Subcutaneous abdominal adipose tissue (tissue), 5 donors: ENCODE measurements around the gene TSR1.

Source experiments
- H3K27ac ChIP-seq: one replicate; pipeline ENCODE4 v1.7.0; 2013; ENCODE audit warnings: low read depth, mild to moderate bottlenecking, inconsistent platforms, low read length, moderate library complexity
- H3K27me3 ChIP-seq, 5 donors: one replicate each; pipeline ENCODE4 v1.7.0; 2013; ENCODE audit warnings: low read length in 5 of 5, inconsistent platforms in 1 of 5; ENCODE audit not compliant: control insufficient read depth in 5 of 5, insufficient read depth in 4 of 5
- H3K36me3 ChIP-seq, 5 donors: one replicate each; pipeline ENCODE4 v1.7.0; 2013; ENCODE audit warnings: low read length in 5 of 5; ENCODE audit not compliant: control insufficient read depth in 5 of 5, insufficient read depth in 5 of 5
- H3K4me1 ChIP-seq, 5 donors: one replicate each; pipeline ENCODE4 v1.7.0; 2013; ENCODE audit warnings: low read length in 5 of 5, mild to moderate bottlenecking in 3 of 5, moderate library complexity in 1 of 5; ENCODE audit not compliant: control insufficient read depth in 5 of 5, insufficient read depth in 5 of 5
- H3K4me3 ChIP-seq, 5 donors: one replicate each; pipeline ENCODE4 v1.7.0; 2013; ENCODE audit warnings: low read length in 5 of 5, low read depth in 1 of 5
- H3K9ac ChIP-seq, 5 donors: one replicate each; pipeline ENCODE4 v1.7.0; 2013; ENCODE audit warnings: low read length in 5 of 5, mild to moderate bottlenecking in 4 of 5, moderate library complexity in 3 of 5
- H3K9me3 ChIP-seq, 5 donors: one replicate each; pipeline ENCODE4 v1.7.0; 2013; ENCODE audit warnings: low read length in 5 of 5; ENCODE audit not compliant: control insufficient read depth in 5 of 5
- donor health status: healthy.
- donor health status: healthy.
- donor health status: healthy.
- donor health status: healthy.
- donor health status: healthy.

Gene TSR1

GRCh38 chr17:2336215-2336851 lies at the start of gene TSR1:
TSS of gene TSR1 (minus strand) at chr17:2336457. CDS start at chr17:2336427, 30 bp downstream.
- Histone ChIP-seq H3K27me3 (no peaks in the 10 kb centered on the region), H3K36me3 (peaks cover 28 to 40% (median 32%) of the 10 kb centered on the region in 5 donors), H3K27ac (peak within 1 kb of the TSS; percentile 76), H3K4me3 (peak within 1 kb of the TSS; percentile 88 to 98 (median 96)), H3K4me1 (peaks cover 0 to 27% (median 26%) of the 10 kb centered on the region in 5 donors), H3K9me3 (no peaks in the 10 kb centered on the region), H3K9ac (peak within 1 kb of the TSS; percentile 84 to 92 (median 89))

DNA sequence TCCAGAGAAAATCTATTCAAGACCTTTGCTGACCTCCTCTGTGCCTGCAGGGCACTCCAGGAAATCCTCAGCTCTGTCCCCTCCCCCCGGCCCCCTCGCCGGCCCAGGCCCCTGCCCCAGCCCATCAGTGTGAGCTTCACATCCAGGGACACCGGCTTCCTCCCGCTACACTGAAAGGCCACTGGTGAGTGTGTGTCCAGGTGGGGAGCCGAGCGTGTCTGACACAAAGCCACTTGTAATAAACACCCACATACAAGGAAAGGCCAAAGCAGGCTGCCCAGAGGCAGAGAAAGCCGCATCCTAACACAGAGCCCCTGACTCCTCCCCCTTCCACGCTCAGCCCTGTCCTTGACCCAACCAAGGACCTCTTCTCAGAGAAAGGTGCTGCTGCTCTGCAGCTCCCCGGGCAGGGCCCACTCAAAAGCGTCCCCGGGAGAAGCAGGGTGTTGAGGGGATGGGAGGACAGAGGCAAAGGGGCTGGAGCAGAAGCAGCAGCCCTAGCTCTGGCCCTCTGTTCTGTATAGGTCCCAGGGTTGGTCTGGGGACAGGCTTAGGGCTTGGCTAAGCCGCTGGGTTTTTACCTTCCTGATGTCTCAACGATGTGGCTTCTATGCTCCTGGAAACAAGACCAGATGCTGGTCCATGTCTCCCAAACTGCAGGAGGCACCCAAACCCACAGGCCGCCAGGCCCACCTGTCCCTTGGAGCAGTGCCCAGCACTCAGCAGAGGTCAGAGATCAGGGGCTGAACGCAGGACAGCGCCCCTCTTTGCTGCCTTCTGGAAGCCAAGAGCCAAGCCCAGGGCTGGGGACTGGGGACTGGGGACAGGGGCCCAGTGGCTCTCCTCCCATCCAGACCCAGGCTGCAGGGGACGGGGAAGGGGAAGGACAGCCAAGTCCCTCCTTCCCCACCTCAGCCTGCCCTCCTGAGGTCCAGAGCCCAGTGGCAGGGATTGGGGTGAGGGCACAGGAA lies 49.3 kb upstream of the TSR1 start:
- Histone ChIP-seq H3K4me1 (peaks cover 5 to 31% (median 27%) of the 10 kb centered on the region in 5 donors), H3K27ac (no peak overlapping the region), H3K9me3 (no peaks in the 10 kb centered on the region), H3K4me3 (no peak overlapping the region), H3K9ac (no peak overlapping the region), H3K27me3 (no peaks in the 10 kb centered on the region), H3K36me3 (peaks cover 0 to 50% (median 45%) of the 10 kb centered on the region in 5 donors)

DNA sequence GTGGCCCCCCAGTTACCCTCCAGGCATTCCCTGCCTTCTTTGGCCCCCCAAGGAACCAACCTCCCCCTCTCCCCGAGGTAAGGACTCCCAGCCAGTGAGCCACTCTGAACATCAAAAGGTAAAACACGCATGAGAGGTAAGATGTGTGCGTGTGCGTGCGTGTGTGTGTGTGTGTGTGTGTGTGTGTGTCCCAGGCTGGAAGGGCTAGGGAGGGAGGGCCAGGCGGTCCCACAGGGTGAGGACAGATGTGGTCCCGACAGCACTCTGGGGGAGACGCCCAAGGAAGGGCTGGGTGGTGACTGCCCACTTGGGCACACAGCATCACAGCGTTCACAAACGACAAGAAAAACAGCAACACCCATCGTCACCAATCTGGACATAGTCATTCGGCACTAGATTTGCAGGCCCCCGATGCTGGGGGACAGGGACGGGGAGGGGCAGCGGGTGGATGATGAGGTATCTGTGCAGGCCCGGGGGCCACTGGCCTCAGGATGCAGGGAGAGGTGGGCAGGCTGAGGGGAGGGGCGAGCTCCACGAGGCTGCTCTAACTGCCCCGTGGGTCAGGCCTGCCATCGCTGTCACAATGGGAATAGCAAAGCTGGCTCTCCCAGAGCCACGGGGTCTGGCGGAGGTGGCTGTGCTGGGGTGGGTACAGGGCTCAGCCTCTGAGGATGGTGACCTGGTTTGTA lies 48.3 kb upstream of the TSR1 start:
- Histone ChIP-seq H3K36me3 (peaks cover 0 to 60% (median 50%) of the 10 kb centered on the region in 5 donors), H3K4me1 (peaks cover 0 to 26% (median 20%) of the 10 kb centered on the region in 5 donors), H3K4me3 (no peak overlapping the region), H3K27ac (no peak overlapping the region), H3K9me3 (no peaks in the 10 kb centered on the region), H3K27me3 (no peaks in the 10 kb centered on the region), H3K9ac (no peak overlapping the region)

DNA sequence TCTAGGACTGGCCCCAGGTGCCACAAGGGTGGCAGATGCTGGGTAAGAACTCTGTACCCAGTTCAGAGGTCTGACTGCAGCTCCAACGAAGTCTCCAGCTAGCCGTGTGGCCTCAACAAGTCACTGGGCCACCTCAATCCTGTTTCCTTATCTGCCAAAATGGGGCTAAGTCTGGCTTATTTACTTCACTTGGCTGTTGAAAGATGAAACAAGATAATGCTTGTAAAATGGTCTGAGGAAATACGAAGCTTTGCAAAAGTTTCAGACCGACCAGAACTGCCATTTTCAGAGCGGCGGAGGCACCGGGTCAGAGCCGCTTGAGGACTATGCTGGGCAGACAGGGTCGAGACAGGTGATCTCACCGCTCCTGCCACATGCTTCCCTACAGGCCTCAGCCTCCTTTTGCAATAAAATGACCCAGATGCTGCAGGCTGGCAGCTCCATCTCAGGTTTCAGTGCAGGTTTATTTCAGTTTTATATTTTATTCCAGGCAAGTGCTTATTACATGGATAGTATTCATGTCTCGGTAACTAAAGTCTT lies 47.4 kb upstream of the TSR1 start:
- Histone ChIP-seq H3K27ac (peak overlapping the region; percentile 16), H3K27me3 (no peaks in the 10 kb centered on the region), H3K4me1 (peaks cover 0 to 26% (median 20%) of the 10 kb centered on the region in 5 donors), H3K9me3 (no peaks in the 10 kb centered on the region), H3K36me3 (peaks cover 0 to 65% (median 59%) of the 10 kb centered on the region in 5 donors), H3K4me3 (no peak overlapping the region), H3K9ac (no peak overlapping the region)

DNA sequence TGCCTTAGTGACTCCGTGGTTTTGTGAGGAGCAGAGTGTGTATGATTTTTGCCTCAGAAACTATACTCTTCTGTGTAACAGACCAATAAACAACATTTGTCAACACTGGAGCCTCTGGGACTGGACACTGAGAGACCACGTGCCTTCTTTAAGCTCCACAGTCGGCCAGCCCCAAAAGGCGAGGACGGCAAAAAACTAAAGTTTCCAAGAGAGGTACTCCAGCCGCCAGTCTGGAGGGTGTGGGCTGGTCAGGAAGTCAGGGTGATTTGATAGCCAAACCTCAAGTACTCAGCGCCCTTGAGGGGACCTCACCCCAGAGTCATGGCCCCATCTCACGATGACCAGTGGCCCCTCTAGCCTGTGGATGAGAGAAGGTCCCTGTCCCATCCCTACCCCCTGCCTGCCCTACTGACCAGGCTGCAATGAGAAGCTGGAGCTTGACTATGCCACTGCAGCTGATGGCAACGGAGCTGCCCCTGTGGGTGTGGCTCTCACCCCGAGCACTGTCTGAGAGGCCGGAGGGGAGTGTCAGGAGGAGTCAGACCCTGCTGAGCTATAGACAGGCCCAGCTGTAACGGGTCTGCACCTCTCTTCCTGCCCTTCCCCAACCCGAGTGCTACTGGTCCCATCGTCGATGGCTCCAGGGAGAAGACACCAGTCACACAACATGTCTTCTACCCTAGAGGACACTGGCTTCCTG lies 44.8 kb upstream of the TSR1 start:
- peaks cover 0 to 63% (median 52%) of the 10 kb centered on the region in 5 donors for H3K36me3 ChIP-seq
- H3K27ac ChIP-seq: no peak overlapping the region
- H3K9ac ChIP-seq: no peak overlapping the region
- H3K27me3 ChIP-seq: no peaks in the 10 kb centered on the region
- peaks cover 0 to 26% (median 20%) of the 10 kb centered on the region in 5 donors for H3K4me1 ChIP-seq
- H3K9me3 ChIP-seq: no peaks in the 10 kb centered on the region
- no peak overlapping the region for H3K4me3 ChIP-seq

DNA sequence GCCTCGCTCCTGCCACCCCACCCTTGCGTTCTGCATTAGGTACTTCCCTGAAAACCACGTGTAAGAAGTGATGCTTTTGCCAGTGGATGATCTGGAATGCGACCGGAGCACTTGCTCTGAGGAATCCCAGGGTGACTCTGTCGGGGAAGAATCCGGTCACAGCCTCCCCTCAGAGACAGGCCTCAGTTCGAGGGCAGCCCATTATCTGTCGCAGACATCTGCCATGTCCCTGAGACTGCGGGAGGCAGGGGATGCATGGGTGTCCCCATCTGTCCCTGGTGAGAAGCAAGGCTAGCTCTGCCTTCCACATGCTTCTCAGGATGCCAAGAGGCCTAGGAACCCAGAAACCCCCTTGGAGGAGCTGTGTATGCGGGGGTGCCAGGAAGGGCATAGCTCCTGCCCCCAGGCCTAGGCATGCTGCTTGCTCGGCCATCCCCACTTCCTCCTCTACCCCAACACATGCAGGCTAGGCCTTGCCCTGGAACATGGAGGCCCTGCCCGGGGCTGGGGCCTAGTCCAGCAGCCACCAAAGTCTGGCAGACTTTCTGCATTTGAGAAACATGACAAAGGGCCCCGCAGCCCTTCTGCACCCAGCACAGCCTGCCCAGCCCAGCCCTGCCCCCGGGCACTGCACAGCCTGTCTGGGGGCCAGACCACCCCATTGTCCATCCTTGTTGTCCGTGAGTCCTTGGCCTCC lies 44.1 kb upstream of the TSR1 start:
- H3K9ac ChIP-seq: no peak overlapping the region
- no peak overlapping the region for H3K4me3 ChIP-seq
- no peaks in the 10 kb centered on the region for H3K27me3 ChIP-seq
- H3K4me1 ChIP-seq: peaks cover 0 to 26% (median 17%) of the 10 kb centered on the region in 5 donors
- no peak overlapping the region for H3K27ac ChIP-seq
- H3K9me3 ChIP-seq: no peaks in the 10 kb centered on the region
- H3K36me3 ChIP-seq: peaks cover 0 to 63% (median 52%) of the 10 kb centered on the region in 5 donors

DNA sequence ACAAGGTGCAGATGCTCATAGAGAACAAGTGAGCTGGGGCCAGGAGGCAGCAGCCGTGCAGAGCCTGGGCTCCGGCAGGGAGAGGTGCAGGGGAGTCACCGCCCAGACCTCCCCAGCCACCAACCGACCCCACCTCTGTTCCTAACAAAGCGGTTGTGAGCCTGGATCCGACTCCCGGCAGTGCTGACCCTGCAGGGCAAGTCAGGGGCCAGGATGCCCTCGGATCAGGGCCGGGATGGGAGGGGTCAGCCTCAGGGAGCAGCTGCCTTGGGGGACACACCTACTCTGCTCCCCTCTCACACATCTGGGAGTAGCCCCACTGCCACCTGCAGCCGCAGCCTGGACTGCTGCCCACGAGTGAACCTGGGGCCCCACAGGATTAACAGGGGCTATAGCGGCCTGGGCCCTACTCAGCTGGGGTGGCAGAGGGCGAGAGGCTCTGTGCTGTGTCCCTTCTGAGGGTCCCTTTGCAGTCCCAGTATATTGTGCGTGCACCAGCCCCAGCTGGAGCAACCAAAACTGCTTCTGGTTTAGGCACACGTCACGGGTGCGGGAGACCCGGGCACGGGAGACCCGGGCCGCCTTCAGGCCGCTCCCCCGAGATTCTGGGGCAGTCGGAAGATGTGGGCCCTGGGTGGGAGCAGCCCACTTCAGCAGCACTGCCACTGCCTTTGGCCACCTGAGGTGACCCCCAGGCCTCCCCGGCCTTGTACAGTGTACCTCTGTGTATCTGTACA lies 43.4 kb upstream of the TSR1 start:
- Histone ChIP-seq H3K4me1 (peaks cover 0 to 26% (median 12%) of the 10 kb centered on the region in 5 donors), H3K4me3 (no peak overlapping the region), H3K27me3 (no peaks in the 10 kb centered on the region), H3K36me3 (peaks cover 0 to 66% (median 50%) of the 10 kb centered on the region in 5 donors), H3K27ac (no peak overlapping the region), H3K9ac (no peak overlapping the region), H3K9me3 (no peaks in the 10 kb centered on the region)

- Histone ChIP-seq H3K9me3 (no peaks in the 10 kb centered on the region), H3K9ac (no peak overlapping the region), H3K27me3 (no peaks in the 10 kb centered on the region), H3K4me3 (no peak overlapping the region), H3K4me1 (peaks cover 0 to 26% (median 11%) of the 10 kb centered on the region in 5 donors), H3K27ac (no peak overlapping the region), H3K36me3 (peaks cover 0 to 67% (median 53%) of the 10 kb centered on the region in 5 donors)
Observed at GRCh38 chr17:2378905-2379304, 42.6 kb upstream of the TSR1 start.
